SK-N-MC (cell line): ENCODE results near the gene SEPHS2.
"Not testable (repeated sequence)": the region's sequence is repeated elsewhere in the genome, so short reads cannot be mapped to it uniquely, and the experiment has no call there.

Experiments
- EZH2 ChIP-seq: fragments of 200-600 bp; sonication (generic); IDR thresholded peaks from one replicate; pipeline ENCODE4 v1.6.1; 2017; ENCODE audit warnings: antibody characterized with exemption
- FOXP2 ChIP-seq: optimal IDR thresholded peaks from 2 replicates; pipeline ENCODE3; 2011; ENCODE audit warnings: mild to moderate bottlenecking, moderate library complexity; ENCODE audit not compliant: insufficient read depth; ENCODE audit errors: extremely low read length, control extremely low read depth
- POLR2AphosphoS5 ChIP-seq: IDR thresholded peaks from 2 replicates; pipeline ENCODE4 v1.6.1; 2012; ENCODE audit warnings: mild to moderate bottlenecking, low read depth, low read length, borderline replicate concordance

DNA sequence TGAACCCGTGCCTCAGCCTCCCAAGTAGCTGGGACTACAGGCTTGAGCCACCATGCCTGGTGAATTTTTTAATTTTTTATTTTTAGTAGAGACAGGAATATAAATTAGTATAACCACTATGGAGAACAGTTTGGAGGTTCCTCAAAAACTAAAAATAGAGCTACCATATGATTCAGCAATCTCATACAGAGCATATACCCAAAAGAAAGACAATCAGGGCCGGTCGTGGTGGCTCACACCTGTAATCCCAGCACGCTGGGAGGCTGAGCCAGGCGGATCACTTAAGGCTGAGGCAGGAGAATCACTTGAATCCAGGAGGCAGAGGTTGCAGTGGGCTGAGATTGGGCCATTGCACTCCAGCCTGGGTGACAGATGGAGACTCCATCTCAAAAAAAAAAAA is 15.8 kb upstream of the SEPHS2 start:
- TF ChIP-seq POLR2AphosphoS5, EZH2, FOXP2: not testable (repeated sequence)
